Ecto neural progenitor cell (in vitro differentiated cells): ENCODE measurements around the gene HECTD4.

ENCODE experiments used
- DNase-seq: peaks from one replicate; pipeline ENCODE4 v3.0.0-alpha.2; 2018; ENCODE audit warnings: low spot score

Gene HECTD4

DNA sequence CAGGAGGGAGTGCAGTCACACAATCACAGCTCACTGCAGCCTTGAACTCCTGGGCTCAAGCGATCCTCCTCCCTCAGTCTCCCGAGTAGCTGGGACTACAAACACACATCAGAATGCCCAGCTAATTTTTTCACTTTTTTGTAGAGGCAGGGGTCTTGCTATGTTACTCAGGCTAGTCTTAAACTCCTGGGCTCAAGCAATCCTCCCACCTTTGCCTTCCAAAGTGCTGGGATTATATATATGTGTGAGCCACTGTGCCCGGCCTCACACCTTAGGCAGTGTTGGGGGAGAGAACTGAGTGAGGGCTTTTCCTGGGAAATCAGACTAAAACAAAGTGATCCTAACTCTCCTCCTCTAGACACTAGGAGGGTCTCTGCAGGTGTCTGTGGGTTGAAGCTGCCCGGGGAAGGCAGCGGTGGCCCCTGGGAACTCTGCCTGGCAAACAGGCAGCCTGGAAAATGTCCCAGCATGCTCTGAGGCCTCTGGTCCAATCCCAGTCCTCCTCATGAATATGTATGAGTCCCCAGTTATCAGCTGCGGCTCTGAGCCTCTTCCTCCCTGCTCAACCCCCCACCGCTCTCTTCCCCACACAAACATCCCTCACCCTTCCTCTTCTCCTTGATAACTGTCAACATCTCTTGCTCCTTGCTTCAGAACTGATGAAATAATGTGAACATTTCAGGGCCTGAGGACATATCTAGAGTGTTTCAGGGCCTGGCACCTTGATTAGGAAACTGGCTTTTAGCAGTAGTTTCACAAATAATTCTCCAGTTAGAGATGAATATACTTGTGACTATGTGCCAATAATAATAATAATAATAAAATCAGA, 265.8 kb downstream of the HECTD4 start:
- DNase-seq: peak; percentile 90

- no peak for DNase-seq
Measured at GRCh38 chr12:112115259-112116045, 266.8 kb downstream of the HECTD4 start.

DNA sequence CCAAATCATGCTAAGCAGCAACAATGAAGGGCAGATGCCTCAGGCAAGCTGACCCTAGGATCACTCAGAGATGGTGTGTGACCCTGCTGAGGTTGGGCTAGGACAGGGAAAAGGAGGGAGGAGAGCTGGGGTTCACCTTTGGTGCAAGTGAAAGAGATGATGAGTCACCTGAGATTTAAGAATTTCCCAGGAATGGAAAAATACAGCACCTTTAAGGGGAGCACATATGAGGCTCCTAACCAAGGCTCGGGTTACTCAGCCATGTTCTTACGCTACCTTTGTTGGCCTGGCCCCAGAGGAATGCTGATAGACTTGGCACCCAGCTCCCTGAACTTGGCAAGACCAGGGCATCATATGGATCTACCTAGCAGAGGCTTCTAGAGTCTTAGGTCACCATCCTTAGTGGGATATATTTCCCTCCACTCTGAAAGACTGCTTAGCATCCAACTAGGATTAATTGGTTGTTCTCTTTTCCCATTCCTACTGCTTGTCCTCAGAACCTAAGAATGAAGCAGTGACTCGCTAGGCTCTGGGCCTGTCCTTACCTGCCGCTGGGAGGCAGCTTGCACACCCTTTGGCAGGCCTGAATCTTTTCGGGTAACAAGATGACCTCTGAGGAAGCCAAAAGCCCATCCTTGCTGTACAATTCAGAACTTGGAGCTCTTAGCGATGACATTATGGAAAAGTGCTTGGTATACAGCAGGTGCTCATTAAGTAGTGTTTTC, 269.7 kb downstream of the HECTD4 start:
- no peak for DNase-seq

GRCh38 chr12:112111931-112112330, 270.3 kb downstream of the HECTD4 start:
- DNase-seq: peak; percentile 24

GRCh38 chr12:112110787-112111662, 271.2 kb downstream of the HECTD4 start:
- DNase-seq: peak; percentile 21
